SK-N-SH treated with all-trans-retinoic acid at 6 μM for 48 hours (cell line): Measurements from ENCODE around the gene CCDC154.

Experiments
- ARNTL ChIP-seq: fragments of 450-650 bp; formaldehyde crosslinking; IDR thresholded peaks from 2 replicates; pipeline ENCODE4 v1.5.0; 2020; ENCODE audit warnings: low read depth, mild to moderate bottlenecking, moderate library complexity, borderline replicate concordance
- PATZ1 ChIP-seq: fragments of 250-450 bp; sonication (Bioruptor Pico); IDR thresholded peaks from 2 replicates; pipeline ENCODE4 v1.8.0; 2020; ENCODE audit warnings: mild to moderate bottlenecking, moderate library complexity, borderline replicate concordance
- PPARA ChIP-seq: fragments of 250-450 bp; sonication (Bioruptor Pico); IDR thresholded peaks from 2 replicates; pipeline ENCODE4 v1.5.0; 2020; ENCODE audit warnings: mild to moderate bottlenecking, borderline replicate concordance
- ZNF70 ChIP-seq: fragments of 450-650 bp; formaldehyde crosslinking; IDR thresholded peaks from 2 replicates; pipeline ENCODE4 v1.5.0; 2020; ENCODE audit warnings: mild to moderate bottlenecking, moderate library complexity

- TF ChIP-seq ARNTL = no peak
- no peak for TF ChIP-seq PPARA (CRISPR knock-in tag)
- no peak for TF ChIP-seq ZNF70 (CRISPR knock-in tag)
- TF ChIP-seq PATZ1 = no peak
Observed at GRCh38 chr16:1448536-1449116, 4.3 kb upstream of the CCDC154 start.
